ENCODE data around the gene UPK3BL2.
"Not testable (repeated sequence)": the region's sequence is repeated elsewhere in the genome, so short reads cannot be mapped to it uniquely, and the experiment has no call there.

Gene UPK3BL2

GRCh38 chr7:102493220-102493935 lies 50.1 kb downstream of the UPK3BL2 start:
- not testable (repeated sequence) for DNase-seq

DNA sequence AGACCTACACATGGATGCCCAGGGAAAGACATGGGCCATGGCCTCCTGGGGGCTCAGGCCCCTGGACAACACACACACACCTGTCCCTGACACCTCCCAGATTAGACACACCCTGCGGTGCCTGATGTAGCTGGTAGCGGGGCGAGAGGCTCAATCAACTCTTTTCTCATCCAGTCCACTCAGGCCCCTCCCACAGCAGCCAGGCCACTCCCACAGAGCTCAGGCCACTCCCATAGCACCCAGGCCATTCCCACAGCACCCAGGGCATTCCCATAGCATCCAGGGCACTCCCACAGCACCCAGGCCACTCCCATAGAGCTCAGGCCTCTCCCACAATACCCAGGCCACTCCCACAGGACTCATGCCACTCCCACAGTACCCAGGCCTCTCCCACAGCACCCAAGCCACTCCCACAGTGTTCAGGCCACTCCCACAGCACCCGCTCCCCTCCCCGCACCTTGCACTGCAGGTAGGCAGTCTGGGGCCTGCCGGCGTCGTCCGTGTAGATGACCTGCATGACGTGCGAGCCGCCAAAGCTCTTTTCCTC lies 52.9 kb downstream of the UPK3BL2 start:
- DNase-seq = peak; percentile 44 to 63
